Central memory CD8-positive, alpha-beta T cell (primary cell): ENCODE data around the gene FLT1.

Experiments
- ATAC-seq: fragments of 150-1000 bp; cut with Tn5 transposase; replicated peaks from 2 replicates; pipeline ENCODE4 v1.10.0; 2022; ENCODE audit warnings: mild to moderate bottlenecking, moderate FRiP score, moderate number of reproducible peaks; ENCODE audit not compliant: poor library complexity, severe bottlenecking; ENCODE audit errors: extremely low read depth
- DNase-seq, 2 donors: peaks; one replicate each; pipeline ENCODE4 v3.0.0; 2021; ENCODE audit warnings: low spot score in 2 of 2
- H3K27ac Mint-ChIP-seq: one replicate; pipeline ENCODE4 v1.8.0; 2022; ENCODE audit warnings: low read depth, mild to moderate bottlenecking, moderate library complexity, mixed read lengths
- H3K27me3 Mint-ChIP-seq: one replicate; pipeline ENCODE4 v1.8.0; 2022; ENCODE audit warnings: mixed read lengths
- H3K36me3 Mint-ChIP-seq: one replicate; pipeline ENCODE4 v1.8.0; 2022; ENCODE audit warnings: mild to moderate bottlenecking, moderate library complexity, mixed read lengths; ENCODE audit not compliant: insufficient read depth
- H3K4me1 Mint-ChIP-seq: one replicate; pipeline ENCODE4 v1.8.0; 2022; ENCODE audit warnings: mixed read lengths
- H3K4me3 Mint-ChIP-seq: one replicate; pipeline ENCODE4 v1.8.0; 2022; ENCODE audit warnings: mild to moderate bottlenecking, moderate library complexity, mixed read lengths
- H3K9me3 Mint-ChIP-seq: one replicate; pipeline ENCODE4 v1.8.0; 2022; ENCODE audit warnings: mixed read lengths

FLT1 gene

GRCh38 chr13:28494778-28495537 is at the start of gene FLT1:
Gene FLT1 (minus strand): TSS chr13:28495128. CDS start chr13:28494843, 285 bp downstream.
- DNase-seq (no peak), ATAC-seq (no peak)
- Mint-ChIP-seq H3K9me3 (no peaks in the 10 kb centered on the region), H3K27me3 (peaks cover 81% of the 10 kb centered on the region), H3K27ac (no peak within 1 kb of the TSS), H3K4me1 (no peaks in the 10 kb centered on the region), H3K36me3 (no peaks in the 10 kb centered on the region), H3K4me3 (peak within 1 kb of the TSS; percentile 39)

GRCh38 chr13:28544026-28544425 is 49.1 kb upstream of the FLT1 start:
- no peak overlapping the region for H3K4me3 Mint-ChIP-seq
- no peaks in the 10 kb centered on the region for H3K36me3 Mint-ChIP-seq
- no peak for DNase-seq
- no peaks in the 10 kb centered on the region for H3K4me1 Mint-ChIP-seq
- peaks cover 67% of the 10 kb centered on the region for H3K27me3 Mint-ChIP-seq
- ATAC-seq, result no peak
- no peaks in the 10 kb centered on the region for H3K9me3 Mint-ChIP-seq
- H3K27ac Mint-ChIP-seq, result no peak overlapping the region

- no peaks in the 10 kb centered on the region for H3K9me3 Mint-ChIP-seq
- ATAC-seq (no peak), DNase-seq (no peak)
- H3K27me3 Mint-ChIP-seq, result peaks cover 68% of the 10 kb centered on the region
- no peak overlapping the region for H3K4me3 Mint-ChIP-seq
- H3K4me1 Mint-ChIP-seq, result no peaks in the 10 kb centered on the region
- no peaks in the 10 kb centered on the region for H3K36me3 Mint-ChIP-seq
- no peak overlapping the region for H3K27ac Mint-ChIP-seq
These were observed 47.9 kb upstream of the FLT1 start for GRCh38 chr13:28542804-28543203.

GRCh38 chr13:28541966-28542365 is 47.0 kb upstream of the FLT1 start:
- Mint-ChIP-seq H3K4me3 (no peak overlapping the region), H3K27me3 (peaks cover 67% of the 10 kb centered on the region), H3K36me3 (no peaks in the 10 kb centered on the region), H3K4me1 (no peaks in the 10 kb centered on the region), H3K27ac (no peak overlapping the region), H3K9me3 (no peaks in the 10 kb centered on the region)
- ATAC-seq, result no peak
- DNase-seq, result no peak

- no peak overlapping the region for H3K27ac Mint-ChIP-seq
- H3K4me3 Mint-ChIP-seq, result no peak overlapping the region
- H3K27me3 Mint-ChIP-seq, result peaks cover 76% of the 10 kb centered on the region
- ATAC-seq (no peak), DNase-seq (no peak)
- no peaks in the 10 kb centered on the region for H3K36me3 Mint-ChIP-seq
- H3K4me1 Mint-ChIP-seq, result no peaks in the 10 kb centered on the region
- H3K9me3 Mint-ChIP-seq, result no peaks in the 10 kb centered on the region
These were observed 45.7 kb upstream of the FLT1 start for GRCh38 chr13:28540612-28541011.

GRCh38 chr13:28539625-28540286 is 44.8 kb upstream of the FLT1 start:
- Mint-ChIP-seq H3K4me3 (no peak overlapping the region), H3K36me3 (no peaks in the 10 kb centered on the region), H3K27ac (no peak overlapping the region), H3K9me3 (no peaks in the 10 kb centered on the region), H3K4me1 (no peaks in the 10 kb centered on the region), H3K27me3 (peaks cover 79% of the 10 kb centered on the region)
- DNase-seq (no peak), ATAC-seq (no peak)

GRCh38 chr13:28538932-28539331 is 44.0 kb upstream of the FLT1 start:
- ATAC-seq (no peak), DNase-seq (no peak)
- Mint-ChIP-seq H3K9me3 (no peaks in the 10 kb centered on the region), H3K4me1 (no peaks in the 10 kb centered on the region), H3K4me3 (no peak overlapping the region), H3K27me3 (peaks cover 77% of the 10 kb centered on the region), H3K36me3 (no peaks in the 10 kb centered on the region), H3K27ac (no peak overlapping the region)

- H3K27me3 Mint-ChIP-seq, result peaks cover 63% of the 10 kb centered on the region
- no peak for ATAC-seq
- H3K36me3 Mint-ChIP-seq, result no peaks in the 10 kb centered on the region
- no peaks in the 10 kb centered on the region for H3K4me1 Mint-ChIP-seq
- H3K4me3 Mint-ChIP-seq, result no peak overlapping the region
- DNase-seq, result no peak
- no peak overlapping the region for H3K27ac Mint-ChIP-seq
- no peaks in the 10 kb centered on the region for H3K9me3 Mint-ChIP-seq
These were observed 42.2 kb upstream of the FLT1 start for GRCh38 chr13:28537171-28537570.

GRCh38 chr13:28536371-28536770 is 41.4 kb upstream of the FLT1 start:
- no peak for DNase-seq
- no peaks in the 10 kb centered on the region for H3K4me1 Mint-ChIP-seq
- H3K9me3 Mint-ChIP-seq, result no peaks in the 10 kb centered on the region
- peaks cover 55% of the 10 kb centered on the region for H3K27me3 Mint-ChIP-seq
- no peak for ATAC-seq
- H3K27ac Mint-ChIP-seq, result no peak overlapping the region
- no peak overlapping the region for H3K4me3 Mint-ChIP-seq
- no peaks in the 10 kb centered on the region for H3K36me3 Mint-ChIP-seq

GRCh38 chr13:28535734-28536133 is 40.8 kb upstream of the FLT1 start:
- no peak overlapping the region for H3K27ac Mint-ChIP-seq
- no peaks in the 10 kb centered on the region for H3K9me3 Mint-ChIP-seq
- DNase-seq (no peak), ATAC-seq (no peak)
- peaks cover 55% of the 10 kb centered on the region for H3K27me3 Mint-ChIP-seq
- H3K36me3 Mint-ChIP-seq, result no peaks in the 10 kb centered on the region
- H3K4me1 Mint-ChIP-seq, result no peaks in the 10 kb centered on the region
- H3K4me3 Mint-ChIP-seq, result no peak overlapping the region

GRCh38 chr13:28534801-28535200 is 39.9 kb upstream of the FLT1 start:
- Mint-ChIP-seq H3K36me3 (no peaks in the 10 kb centered on the region), H3K27ac (no peak overlapping the region), H3K4me1 (no peaks in the 10 kb centered on the region), H3K9me3 (no peaks in the 10 kb centered on the region), H3K4me3 (no peak overlapping the region), H3K27me3 (peaks cover 47% of the 10 kb centered on the region)
- no peak for DNase-seq
- no peak for ATAC-seq

GRCh38 chr13:28534210-28534609 is 39.3 kb upstream of the FLT1 start:
- no peaks in the 10 kb centered on the region for H3K36me3 Mint-ChIP-seq
- H3K4me1 Mint-ChIP-seq, result no peaks in the 10 kb centered on the region
- H3K4me3 Mint-ChIP-seq, result no peak overlapping the region
- no peaks in the 10 kb centered on the region for H3K9me3 Mint-ChIP-seq
- peaks cover 45% of the 10 kb centered on the region for H3K27me3 Mint-ChIP-seq
- no peak for ATAC-seq
- H3K27ac Mint-ChIP-seq, result no peak overlapping the region
- no peak for DNase-seq

- Mint-ChIP-seq H3K27me3 (peaks cover 41% of the 10 kb centered on the region), H3K27ac (no peak overlapping the region), H3K4me1 (no peaks in the 10 kb centered on the region), H3K36me3 (no peaks in the 10 kb centered on the region), H3K4me3 (no peak overlapping the region), H3K9me3 (no peaks in the 10 kb centered on the region)
- DNase-seq (no peak), ATAC-seq (no peak)
These were observed 38.7 kb upstream of the FLT1 start for GRCh38 chr13:28533441-28534166.
